Measurements from ENCODE around the gene ZNF565.
"Not testable (repeated sequence)": the region's sequence is repeated elsewhere in the genome, so short reads cannot be mapped to it uniquely, and the experiment has no call there.

ZNF565 gene

DNA sequence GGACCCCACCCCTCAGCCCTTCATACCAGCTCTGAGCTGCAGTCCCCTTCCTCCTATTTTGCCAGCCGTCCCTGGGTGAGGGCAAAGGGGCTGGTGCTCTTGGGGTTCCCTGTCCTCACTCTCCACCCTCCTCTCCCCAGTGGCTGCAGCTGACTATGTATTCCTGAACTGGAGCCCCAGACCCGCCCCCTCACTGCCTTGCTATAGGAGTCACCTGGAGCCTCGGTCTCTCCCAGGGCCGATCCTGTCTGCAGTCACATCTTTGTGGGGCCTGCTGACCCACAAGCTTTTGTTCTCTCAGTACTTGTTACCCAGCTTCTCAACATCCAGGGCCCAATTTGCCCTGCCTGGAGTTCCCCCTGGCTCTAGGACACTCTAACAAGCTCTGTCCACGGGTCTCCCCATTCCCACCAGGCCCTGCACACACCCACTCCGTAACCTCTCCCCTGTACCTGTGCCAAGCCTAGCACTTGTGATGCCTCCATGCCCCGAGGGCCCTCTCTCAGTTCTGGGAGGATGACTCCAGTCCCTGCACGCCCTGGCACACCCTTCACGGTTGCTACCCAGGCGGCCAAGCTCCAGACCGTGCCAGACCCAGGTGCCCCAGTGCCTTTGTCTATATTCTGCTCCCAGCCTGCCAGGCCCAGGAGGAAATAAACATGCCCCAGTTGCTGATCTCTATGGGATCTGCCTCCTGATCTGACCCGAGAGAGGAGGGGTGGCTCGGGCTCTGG is 64.6 kb downstream of the ZNF565 start:
- no peak for DNase-seq (ENCODE audit: low spot score)

DNA sequence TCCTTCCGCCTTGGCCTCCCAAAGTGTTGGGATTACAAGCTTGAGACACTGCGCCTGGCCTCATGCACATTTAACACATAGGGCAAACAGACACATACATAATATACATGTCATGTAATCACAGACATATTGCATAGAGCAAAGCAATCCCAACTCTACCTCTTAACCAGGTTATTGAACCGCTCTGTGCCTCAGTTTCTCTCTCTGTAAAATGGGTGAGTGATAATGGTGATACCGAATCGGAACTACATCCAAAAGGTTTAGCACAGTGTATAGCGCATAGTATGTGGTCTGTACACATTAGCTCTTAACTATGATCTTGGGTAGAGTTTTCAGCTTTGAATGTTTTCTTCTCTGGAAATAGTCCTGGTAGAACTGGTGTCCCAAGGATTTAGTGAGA is 69.8 kb downstream of the ZNF565 start:
- DNase-seq (ENCODE audit: low spot score): no peak

DNA sequence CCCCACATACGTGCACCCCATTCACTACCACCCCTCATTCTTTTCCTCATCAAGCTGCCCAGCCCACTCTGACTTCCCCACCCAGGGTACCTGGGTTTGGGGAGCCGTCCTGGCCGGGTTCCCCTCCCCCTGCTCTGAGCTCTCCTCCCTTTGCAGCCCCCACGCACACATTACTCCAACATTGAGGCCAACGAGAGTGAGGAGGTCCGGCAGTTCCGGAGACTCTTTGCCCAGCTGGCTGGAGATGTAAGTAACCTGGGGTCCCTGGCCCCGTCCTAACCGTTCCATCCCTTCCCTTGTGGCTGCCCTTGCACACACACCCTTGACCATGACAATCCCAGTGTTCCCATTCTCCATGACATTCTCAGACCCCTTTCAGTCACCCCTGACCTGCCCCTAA is 72.0 kb downstream of the ZNF565 start:
- no peak for DNase-seq (ENCODE audit: low spot score)

DNA sequence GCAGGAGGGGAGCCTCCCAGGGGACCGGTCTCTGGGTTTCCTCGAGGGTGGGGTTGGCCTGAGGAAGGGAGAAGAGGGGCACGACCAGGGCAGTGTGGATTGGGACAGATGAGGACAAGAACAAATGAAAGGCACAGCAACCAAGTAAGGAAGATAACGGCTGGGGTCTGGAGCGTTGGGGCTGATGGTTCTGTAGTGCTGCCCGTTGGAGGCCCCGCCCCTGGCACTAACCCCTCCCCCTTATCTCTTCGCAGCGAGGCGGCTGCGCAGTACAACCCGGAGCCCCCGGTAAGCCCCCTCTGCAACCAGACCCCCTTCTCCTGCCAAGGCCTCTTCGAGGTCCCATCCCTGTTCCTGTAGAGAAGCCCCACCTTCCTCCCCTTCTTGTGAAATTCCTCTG is 72.4 kb downstream of the ZNF565 start:
- no peak for DNase-seq (ENCODE audit: low spot score)

DNA sequence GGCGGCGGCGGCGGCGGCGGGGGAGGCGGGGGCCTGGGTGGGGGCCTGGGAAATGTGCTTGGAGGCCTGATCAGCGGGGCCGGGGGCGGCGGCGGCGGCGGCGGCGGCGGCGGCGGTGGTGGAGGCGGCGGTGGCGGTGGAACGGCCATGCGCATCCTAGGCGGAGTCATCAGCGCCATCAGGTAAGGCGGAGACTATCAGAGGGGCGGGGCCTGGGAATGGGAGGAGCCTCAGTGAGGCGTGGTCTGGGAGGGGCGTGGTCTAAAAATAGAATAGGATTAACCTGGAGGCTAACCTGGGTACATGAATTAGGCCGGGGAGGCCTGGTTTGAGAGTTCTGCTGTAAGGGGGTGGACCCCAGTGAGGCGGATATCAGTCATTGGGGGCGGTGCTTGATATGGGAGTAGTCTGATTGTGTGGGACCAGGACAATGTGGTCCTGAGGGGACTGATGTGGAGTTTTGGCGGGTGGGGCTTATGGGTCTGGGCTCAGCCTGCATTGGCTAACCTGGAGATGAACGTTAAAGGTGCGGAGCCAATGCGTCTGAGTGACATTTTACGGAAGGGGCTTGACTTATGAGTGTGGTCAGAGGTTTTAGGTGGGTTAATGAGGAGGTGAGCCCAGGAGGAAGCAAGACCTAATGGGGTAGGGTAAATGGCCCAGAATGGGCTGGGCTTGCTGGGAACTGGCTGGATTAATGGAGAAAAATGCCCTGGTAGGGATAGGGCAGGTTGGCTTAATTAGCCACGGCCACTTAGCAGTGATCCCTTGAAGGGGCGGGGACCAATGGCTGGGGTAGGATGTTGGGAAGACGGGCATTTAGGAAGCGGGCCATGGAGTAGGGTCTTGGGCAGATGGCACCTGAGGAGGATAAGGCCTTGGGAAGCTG is 73.2 kb downstream of the ZNF565 start:
- DNase-seq (ENCODE audit: low spot score): peak; percentile 65

DNA sequence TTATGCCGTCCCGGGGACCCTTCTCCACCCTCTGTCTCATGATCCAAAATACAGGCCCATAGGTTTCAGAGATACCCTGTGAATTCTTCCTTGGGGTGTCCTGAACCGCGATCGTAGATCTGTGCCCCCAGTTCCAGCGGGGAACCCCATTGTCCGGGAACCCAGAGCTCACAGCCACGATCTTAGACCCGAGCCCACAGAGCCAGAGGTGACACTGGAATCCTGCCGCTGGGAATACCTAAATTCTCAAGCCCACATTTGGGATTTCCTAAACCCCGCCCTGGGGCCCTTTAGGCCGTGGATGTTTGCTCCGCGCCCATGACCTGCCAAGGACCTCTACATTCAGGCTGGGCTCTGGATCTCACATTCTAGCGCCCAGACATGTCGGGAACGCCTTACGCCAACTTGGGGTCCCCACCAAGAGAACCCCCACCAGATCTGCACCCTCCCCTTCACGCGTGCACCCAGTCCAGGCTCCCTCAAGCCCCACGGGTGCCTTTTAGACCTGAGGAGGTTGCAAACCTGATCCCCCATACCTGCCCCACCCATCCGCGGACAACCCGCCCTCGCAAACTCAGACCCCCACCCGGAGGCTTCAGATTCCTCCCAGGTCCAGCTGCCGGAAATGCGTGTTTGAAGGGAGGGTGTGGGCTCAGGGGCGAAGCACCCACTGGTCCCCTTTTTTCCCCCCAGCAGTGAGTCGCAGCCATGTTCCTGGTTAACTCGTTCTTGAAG is 74.0 kb downstream of the ZNF565 start:
- DNase-seq (ENCODE audit: low spot score): no peak

DNA sequence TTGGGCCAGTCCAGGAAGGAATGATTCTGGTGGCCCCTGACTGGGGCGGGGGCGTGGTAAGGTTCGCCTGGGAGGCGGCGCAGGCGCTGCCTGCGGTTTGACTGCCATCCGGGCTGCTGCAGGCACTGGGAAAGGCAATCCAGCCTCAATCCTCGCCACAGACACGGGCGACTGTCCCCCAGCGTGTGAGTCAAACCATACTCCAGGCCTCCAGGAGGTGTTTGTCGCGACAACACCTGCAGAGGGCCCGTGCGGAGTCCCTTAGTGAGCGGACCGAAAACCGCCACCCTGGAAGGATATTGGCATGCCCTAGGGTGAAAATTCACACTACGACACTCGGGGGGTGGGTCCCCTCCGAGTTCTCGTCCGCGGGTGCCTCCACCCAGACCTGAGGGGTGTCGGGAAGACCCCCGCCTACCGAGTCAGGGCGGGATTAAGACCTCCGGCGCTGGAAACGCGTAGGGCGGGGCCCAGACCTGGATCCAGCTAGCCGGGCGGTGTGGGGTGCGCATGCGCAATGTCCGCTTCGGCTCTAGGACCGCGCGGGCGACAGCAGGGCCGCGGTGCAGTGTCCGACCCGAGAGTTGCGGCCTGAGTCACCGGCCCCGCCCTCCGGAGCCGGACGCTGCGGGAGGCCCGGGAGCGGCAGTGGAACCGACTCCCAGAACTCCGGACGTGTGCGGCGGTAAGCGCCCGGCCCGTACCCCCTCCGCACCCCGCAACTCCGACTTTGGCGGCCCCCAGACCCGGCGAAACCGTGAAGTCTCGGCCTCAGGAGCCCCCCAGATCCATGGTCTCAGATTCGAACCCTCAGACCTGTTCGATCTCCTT is 74.8 kb downstream of the ZNF565 start, which contains the start of gene CAPNS1:
Gene CAPNS1 (plus strand): TSS at position 594 of the 831 bp plus-strand sequence. CDS start 946 bp downstream, outside the sequence.
- DNase-seq (ENCODE audit: low spot score): peak; percentile 95

DNA sequence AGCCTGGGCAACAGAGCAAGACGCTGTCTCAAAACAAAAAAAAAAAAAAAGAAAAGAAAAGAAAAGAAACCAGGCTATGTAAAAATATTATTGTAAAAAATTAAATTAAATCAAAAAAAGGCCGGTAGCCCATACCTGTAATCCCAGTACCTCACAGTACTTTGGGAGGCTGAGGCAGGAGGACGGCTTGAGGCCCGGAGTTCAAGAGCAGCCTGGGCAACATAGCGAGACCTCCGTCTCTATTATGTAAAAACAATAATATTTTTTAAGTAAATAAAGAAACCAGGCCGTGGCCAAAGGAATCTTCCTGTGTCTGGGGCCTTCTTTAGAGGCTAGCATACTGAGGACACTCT is 75.4 kb downstream of the ZNF565 start:
- no peak for DNase-seq (ENCODE audit: low spot score)

DNA sequence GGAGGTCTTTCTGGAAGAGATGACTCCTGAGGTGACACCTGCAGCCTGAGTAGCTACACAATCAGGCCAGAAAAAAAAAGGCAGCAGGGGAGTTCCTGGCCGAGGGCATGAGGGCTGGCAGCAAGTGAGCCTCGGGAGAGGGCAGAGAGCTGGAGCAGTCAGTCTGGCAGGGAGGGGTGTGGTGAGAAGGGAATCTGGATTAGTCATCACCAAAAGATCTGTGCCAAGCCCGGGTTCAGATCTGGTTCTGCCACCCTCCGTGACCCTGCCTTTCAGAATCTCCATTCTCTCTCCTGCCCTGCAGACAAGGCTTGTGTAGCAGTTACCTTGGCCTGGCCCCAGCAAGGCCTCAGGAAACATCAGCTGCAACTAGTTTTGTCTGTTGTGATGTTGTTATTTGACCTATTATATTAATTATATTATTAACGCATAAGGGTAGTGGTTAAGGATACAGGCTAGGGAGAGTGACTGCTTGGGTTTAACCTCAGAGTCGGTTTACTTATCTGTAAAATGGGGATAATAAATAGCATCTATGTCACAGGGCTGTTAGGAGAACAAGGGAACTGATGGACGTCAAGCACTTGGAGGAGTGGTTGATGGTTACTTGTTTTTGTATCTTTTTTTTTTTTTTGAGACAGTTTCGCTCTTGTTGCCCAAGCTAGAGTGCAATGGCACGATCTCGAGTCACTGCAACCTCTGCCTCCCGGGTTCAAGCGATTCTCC is 77.3 kb downstream of the ZNF565 start:
- no peak for DNase-seq (ENCODE audit: low spot score)

DNA sequence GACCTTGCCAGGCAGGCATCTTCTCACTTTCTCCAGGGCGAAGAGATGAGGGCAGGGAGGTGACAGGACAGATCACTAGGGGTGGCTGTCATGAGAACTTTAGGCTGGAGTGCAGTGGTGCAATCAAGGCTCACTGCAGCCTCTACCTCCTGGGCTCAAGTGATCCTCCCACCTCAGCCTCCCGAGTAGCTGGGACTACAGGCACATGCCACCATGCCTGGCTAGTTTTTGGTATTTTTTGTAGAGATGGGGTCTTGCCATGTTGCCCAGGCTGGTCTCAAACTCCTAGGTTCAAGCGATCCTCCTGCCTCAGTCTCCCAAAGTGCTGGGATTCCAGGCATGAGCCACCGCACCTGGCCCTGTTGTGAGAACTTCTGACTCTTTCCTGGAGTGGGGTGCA is 79.6 kb downstream of the ZNF565 start:
- DNase-seq (ENCODE audit: low spot score): not testable (repeated sequence)

Measured in putamen (tissue), 1 donor.